Fibroblast of gingiva (primary cell): ENCODE results near the gene BUD13.
"Not testable (repeated sequence)": the region's sequence is repeated elsewhere in the genome, so short reads cannot be mapped to it uniquely, and the experiment has no call there.

ENCODE experiments used
- DNase-seq: peaks from one replicate; pipeline ENCODE4 v3.0.0-alpha.2; 2011; ENCODE audit warnings: low read depth

Gene BUD13

DNA sequence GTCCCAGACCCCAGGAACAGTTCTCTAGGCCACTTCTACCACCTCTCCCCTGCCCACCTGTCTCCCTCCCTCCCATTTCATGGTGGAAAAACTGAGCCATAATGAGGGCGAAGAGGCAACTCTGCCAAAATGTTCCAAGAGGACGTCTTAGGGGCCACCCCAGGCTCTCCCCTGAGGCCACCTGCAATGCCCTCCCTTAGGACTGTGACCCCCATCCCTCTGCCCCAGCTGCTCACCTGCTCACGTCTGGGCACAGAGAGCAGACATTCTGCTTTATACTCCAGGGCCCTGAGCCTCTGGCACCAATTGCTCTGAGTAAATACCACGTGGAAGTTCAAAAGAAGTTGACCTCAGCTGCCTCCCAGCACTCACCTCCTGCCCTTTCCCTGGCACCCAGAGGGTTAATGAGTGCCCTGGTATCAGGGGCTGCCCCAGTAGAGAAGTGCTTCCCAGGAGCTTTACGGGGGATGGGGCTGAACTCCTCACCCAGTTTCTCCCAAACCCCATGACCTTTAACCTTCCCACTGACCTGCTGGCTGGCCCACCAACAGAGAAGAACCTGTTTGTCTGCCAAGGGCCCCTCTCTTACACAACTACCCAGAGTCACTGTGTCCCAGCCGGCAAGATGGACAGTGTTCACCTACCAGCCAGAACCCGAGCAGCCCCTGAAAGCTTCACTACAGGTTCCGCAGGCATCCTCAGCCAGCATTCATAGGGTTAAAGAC, 19.5 kb upstream of the BUD13 start:
- DNase-seq: no peak

DNA sequence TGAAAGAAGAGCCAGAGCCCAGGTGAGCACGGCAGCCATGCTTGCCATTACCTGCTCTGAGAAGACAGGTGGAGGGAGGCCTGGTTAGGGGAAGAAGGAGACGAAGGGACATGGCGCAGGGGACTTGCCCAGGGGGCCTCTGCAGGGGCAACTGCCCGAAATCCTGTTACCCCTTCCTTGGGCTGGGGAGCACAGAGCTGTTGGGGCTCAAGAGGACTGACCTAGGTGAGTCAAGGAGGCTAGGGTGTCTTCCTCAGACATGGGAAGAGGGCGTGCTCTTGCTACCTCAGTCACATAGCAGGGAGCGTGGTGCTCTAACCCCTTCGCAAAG, 19.0 kb upstream of the BUD13 start, which contains the start of gene APOA5:
TSS of gene APOA5 (minus strand) at position 67 of the 331 bp plus-strand sequence. CDS start at position 48, 19 bp downstream.
- DNase-seq: no peak

DNA sequence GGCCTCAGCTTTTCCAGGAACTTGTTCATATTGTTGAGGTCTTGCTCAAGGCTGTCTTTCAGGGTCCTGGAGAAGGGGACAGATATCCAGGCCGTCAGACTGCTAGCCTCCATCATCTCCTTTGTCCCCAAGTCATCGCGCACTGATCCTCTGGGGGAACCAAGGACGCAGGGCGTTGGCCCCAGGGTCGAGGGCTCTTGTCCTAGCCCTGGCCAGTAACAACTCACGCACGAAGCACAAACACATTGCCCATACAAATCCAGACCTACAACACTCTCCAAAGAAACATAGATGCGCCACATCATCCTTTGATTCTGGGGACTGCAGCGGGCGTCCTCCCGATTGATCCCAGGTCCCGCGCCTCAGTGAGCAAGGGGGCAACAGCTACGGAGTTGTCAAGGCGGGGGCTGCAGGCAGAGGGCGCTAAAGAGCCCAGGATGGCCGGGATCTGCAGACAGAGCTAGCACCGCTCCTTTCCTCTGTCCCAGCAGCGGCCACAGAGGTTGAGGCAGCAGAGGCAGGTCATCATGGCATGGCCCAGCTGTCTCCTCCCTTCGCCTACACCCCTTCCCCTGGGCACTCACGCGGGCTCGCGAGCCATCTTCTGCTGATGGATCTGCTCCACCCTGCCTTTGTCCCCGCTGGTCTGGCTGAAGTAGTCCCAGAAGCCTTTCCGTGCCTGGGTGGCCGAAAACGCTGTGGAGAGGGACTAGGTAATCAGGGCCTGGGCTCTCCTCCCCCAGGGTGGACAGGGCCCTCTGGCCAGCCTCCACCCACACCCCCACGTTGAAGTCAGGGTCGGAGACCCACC, 18.4 kb upstream of the BUD13 start:
- peak; percentile 49 for DNase-seq

DNA sequence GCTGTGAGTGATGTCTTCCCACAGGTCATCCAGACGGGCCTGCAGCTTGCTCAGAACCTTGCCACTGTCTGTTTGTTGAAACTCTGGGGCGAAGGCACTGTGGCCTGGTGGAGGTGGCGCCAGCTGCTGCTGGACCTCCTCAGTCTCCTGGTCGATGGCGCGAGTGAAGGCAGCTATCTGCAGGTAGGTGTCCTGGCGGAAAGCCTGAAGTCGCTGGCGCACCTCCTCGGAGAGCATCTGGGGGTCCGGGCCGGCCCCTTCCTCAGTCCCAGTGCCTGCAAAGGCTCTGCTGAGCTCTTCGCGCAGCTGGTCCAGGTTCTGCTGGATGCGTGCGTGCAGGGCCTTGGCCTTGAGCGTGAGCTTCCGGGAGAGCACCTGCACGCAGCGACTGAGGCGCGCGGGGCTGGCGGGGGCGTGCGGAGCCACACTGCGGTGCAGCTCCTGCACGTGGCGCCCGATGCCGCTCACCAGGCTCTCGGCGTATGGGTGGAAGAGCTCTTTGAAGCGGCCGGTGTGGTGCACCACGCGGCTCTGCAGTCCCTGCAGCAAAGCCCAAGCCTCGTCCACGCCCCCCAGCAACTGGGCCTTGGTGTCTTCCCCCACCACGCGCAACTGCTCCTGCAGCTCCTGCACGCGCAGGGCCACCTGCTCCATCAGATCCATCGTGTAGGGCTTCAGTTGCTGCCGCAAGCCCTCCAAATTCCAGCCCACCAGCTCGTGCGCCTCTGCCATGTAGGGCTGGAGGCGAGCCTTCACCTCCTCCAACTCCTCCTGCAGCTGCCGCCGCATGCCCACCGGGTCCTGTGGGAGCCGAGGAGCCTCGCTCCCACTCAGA, 17.6 kb upstream of the BUD13 start:
- no peak for DNase-seq

DNA sequence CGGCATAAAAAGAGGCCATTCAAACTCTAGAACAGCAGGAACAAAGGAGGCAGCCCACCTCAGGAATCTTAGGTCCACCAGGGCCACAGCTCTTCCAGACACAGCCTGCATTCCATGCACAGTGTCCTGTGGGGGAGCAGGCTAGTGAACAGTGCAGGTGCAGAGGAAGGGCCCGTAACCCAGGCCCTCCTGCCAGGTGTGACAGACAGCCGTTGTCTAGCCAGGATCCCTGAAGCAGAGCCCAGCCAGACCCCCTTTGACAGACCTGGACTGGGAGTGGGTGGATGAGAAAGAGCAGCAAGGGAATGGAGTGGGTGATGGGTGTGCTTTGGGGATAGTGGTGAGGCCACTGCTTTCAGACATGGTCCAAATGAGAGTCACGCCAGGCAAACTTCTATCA, 16.2 kb upstream of the BUD13 start:
- DNase-seq: no peak

DNA sequence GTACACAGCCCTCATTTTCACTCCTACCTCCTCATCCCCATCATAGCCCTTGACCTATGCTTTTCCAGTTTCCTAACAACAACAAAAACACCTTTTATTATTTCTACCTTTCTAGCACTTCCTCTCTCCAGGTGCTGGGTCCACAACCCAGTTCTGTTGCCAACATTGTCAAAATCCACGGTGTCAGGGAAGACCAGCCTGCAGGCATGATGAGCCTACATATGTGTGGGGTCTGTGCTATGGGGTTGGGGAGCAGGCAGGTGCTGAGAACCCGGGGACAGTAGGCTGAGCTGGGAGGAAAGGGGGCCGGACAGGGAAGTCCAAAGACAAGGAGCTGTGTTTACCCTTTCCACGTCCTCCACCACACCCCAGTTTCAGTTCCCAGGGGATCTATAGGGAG, 15.7 kb upstream of the BUD13 start:
- DNase-seq: no peak

DNA sequence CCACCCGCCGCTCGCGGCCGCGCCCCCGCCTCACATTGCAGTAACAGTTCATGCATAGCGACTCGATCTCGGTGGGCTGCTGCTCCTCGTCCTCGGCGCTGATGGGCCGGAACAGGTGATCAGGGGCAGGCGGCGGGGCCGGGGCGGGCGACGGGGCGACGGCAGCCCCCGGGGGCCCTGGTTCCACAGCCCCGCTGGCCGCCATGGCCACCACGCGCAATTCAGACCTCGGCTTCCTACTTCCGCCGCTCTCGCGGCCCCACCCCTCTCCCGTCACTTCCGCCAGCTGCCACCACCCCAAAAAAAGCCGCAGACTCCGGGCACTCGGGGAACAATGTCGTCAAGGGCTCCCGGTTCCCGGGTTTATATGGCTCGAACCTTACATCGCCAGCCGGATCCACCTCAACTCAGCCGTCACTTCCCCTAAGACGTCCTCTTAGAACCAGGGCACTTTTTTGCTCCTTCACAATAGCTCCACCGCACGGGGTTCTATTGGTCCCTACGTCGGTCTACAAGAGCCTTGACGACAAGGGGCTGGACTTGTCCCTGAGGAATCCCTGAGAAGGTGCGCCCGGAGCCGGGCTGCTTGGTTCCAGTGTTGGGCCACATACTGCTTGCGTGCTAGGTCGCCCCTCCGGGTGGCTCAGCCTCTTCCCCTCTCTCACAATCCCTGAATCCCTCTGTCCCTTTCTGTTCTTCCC, 15.1 kb upstream of the BUD13 start, which contains the start of gene ZPR1:
TSS of gene ZPR1 (minus strand) at position 238 of the 701 bp plus-strand sequence. CDS start at position 205, 33 bp downstream.
- peak; percentile 63 for DNase-seq

DNA sequence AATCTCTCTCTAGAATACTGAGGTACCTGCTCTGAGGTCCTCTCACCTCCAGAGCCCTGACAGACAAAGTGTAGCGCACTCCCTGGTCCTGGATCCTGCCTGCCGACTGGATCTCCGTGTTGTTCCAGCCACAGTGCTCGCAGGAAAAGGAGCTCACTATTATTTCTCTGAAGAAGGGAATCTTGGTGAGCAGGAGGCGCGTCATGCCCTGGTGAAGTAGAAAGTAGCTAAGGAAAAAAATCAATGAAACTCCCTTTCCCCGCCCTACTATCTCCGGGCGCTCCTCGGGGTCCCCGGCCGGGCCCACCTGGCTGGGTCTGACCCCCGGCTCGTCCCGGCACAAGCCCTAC, 14.6 kb upstream of the BUD13 start:
- DNase-seq: no peak

DNA sequence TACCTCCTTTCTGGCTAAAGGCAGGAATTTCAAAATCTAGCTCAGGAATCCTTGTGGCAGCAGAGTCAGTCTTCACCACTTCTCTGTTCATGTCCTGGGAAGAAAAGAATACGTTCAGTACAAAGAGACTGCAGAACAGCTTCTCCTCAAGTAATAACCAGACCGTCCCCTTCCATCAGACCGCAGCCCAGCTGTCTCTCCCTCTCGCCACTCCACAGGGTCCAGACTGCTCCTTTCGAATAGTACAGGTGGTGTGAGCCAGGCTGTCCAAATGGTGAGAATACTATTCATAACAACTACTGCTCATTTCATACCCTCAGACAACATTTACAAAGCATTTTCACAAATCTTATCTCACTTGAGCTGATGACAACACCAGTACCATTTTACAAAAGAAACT, 14.2 kb upstream of the BUD13 start:
- DNase-seq: no peak

DNA sequence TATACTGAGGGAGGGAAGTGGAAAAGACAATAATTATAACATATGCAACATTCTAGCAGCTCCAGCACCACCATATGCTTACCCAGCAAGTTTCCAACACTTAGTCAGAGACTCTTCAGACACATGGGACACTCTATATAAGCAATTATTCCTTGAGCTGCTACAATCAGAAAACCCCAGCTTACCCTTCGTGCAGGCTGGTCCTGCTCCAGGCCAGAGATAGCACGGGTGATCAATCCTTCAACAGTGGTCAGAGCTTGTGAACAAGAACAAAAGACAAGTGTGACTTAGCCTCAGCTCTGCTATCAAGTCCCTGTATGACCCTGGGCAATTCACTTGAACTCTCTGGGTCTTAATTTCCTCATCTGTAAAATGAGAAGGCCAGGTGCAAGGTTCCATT, 13.5 kb upstream of the BUD13 start:
- DNase-seq: no peak

DNA sequence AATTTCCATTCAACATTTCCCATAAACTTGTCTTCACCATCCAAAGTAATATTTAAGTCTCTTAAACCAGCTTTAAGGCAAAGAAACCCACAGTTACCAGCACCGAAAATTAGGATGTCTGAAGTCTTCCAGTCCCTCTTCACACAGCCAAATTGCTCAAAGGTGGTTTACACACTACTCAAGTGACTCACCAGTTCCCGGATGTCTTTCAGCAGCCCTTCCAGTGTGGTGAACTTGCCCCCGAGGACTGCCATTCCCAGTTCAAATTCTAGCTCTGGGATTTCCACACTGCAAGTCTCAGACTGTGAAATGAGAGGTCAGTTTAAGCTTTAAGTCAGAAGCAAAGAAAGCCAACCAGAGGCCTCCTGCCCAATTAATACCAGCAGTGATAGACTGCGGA, 9.9 kb upstream of the BUD13 start:
- DNase-seq: peak; percentile 65

DNA sequence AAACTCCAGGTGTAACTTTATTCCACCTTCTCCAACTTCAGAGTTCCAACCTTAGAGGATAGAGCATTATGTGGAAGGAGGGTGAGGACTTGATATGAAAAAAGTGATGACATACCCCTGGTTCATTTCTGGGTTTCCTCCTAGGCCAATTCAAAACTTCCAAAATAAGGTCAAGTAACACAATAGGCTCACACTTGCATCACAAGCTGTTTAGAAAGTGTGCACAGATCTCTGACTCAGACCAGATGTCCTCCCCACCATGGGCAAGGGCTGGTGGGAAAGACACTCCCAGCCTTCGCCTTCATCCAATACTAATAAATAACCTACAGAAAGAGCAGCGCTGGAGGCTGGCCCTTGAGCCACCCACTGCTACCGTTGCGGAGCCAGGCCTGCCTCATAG, 5.8 kb upstream of the BUD13 start:
- DNase-seq: peak; percentile 57

DNA sequence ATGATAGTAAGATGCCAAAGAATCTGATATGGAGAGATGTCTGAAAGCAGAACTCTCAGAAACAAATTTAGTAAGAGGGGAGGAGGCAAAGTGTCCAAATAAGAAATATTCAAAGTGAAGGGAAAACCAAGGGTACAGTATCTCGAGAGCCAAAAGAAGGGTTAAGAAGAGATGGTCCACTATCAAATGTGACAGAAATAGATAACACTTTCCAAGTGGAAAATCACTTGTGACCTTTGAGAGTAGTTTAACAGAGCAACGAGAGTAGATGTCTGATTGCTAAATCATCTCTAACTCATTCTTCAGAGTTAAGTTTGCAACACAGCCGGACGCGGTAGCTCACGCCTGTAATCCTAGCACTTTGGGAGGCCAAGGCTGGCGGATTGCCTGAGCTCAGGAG, 4.3 kb upstream of the BUD13 start:
- DNase-seq: peak; percentile 23

DNA sequence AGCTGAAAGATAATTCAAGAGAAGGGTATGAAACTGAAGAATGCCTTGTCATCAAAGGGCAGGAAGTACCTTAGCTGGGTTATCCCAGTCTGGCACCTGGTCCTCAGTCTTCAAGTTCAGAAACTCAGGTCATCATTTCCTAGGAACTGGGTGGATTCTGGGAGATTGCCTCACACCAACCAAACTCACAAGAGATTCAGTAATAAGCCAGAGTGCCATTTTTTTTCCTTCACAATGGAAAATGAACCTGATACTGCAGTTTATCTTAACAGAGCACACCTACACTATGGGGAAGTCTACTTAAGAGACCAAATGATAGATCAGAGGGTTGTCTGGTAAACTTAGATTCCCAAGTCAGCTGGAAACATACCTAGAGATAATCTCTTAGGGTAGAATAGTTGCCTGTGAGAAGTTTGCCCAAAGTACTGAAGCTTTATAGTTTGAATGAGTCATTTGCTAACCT, 3.8 kb upstream of the BUD13 start:
- DNase-seq: no peak

DNA sequence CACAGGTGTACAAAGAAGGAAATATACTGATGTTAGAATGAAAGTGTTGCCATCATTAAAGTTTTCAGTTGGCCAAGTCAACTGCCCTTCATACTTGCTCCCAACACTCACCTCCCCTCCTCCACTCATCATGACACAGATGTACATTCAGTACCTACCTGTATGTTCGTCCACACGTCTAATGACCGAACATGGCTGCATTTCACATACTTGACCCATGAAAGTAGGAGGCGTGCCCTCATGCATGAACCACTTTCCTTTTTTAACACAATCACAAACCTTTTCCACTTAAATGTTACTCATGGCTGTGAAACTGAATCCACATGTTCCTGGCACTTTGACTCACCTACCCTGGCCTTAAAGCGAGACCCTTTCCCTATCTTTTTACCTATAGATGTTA, 3.2 kb upstream of the BUD13 start:
- no peak for DNase-seq

DNA sequence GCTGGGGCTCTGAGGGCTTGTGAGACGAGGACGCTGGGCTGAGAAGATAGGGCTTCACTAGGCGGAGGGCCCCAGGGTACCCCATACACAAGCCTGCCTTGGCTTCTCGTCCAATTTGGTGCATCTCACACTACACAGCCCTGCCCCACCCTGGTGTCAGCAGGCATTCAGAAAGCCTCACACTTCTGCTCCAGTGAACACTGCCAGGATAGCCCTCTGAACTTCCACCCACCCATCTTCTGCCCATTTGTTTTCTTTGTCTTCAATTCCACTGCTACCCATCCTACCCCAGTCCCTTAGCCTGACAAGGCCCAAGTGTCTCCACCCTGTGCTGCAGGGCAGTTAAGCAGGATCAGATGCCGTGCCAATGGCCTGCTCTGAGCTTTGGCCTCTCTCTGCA, 1.9 kb upstream of the BUD13 start:
- DNase-seq: no peak

DNA sequence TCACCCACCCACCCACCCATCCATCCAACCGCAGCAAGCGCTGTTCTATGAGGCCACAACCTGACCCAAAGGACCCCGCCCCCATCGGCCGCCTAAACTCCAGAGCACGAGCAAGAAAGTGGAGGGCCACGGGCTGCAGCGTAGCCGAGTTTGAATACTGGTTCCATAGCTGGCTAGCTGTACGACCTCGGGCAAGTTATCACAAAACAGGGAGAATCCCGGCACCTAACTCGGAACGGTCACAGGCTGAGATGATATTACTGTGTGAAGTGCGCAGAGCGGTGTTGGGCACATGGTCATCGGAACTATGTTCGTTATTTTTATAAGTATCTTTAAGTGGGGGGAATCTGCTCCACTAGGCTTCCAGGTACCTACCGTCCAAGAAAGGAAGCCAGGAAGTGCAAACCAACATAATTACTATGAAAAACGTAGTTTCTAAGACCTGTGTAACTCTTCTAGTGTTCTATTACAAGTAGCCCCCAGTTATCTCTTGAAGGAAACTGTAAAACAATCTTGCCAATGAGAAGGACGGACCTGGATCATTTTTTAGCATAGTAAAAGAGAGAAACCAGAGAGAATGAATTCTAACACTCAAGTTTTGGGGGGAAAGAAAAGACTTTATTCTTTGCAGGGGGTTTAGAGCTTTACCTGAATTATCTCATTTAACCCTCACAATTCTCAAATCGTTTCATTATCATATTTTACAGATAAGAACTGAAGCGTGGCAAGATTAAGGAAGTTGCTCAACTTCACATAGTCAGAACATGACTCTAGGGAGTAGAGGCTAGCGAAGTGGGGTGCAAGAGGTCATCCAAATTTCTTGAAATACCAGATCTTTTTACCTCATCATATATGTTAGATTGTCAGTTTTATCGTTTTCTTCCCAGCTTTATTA, 663 bp upstream of the BUD13 start:
- no peak for DNase-seq

DNA sequence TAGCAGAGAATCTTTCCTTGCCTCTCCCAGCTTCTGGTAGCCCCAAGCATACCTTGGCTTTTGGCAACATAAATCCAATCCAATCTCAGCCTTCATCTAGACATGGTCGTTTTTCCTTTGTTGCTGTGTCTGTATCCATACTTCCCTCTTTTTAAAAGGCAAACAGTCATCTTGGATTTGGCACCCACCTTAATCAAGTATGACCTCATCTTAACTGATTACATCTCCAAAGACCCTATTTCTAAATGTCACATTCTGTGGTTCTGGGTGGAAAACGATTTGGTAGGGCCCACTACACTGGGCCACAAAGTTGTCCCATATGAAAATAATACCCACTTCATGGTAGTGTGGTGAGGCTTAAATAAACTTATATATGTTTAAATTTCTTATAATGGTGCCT, 852 bp downstream of the BUD13 start:
- no peak for DNase-seq

DNA sequence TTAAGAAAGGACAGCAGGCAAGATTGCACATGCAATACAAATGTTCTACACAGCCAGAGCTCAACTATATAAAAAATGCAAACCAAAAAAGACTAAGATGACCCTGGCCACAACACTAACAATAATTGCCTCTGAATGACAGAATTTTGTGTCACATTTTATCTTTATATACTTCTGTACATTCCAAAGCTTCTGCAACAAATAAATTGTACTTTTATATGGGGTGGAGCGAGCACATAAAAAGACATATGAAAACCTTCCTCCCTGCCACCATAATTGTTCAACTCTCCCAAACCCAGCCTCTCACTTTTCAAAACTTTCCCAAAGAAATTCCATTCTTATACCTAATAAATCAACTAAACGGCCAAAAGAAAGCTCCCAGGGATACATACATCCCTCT, 10.7 kb downstream of the BUD13 start:
- DNase-seq: no peak

DNA sequence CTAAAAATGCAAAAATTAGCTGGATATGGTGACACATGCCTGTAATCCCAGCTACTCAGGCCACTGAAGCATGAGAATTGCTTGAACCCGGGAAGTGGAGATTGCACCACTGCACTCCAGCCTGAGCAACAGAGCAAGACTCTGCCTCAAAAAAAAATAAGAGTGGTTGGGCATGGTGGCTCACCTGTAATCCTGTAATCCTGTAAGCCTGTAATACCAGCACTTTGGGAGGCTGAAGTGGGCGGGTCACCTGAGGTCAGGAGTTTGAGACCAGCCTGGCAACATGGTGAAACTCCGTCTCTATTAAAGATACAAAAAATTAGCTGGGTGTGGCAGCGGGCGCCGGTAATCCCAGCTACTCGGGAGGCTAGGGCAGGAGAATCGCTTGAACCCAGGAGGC, 16.7 kb downstream of the BUD13 start:
- DNase-seq: not testable (repeated sequence)
